GM19452 (cell line): Measurements from ENCODE around the gene MBTPS2.

Source experiments
- ATAC-seq: cut with Tn5 transposase; IDR thresholded peaks from one replicate; pipeline ENCODE4 v1.9.1; 2021; ENCODE audit not compliant: unreplicated experiment

Gene MBTPS2

GRCh38 chrX:21933077-21933476 lies 93.7 kb downstream of the MBTPS2 start:
- no peak for ATAC-seq

- ATAC-seq: no peak
Observed at GRCh38 chrX:21934414-21934813, 95.0 kb downstream of the MBTPS2 start.
